CD4-positive, alpha-beta T cell treated with Interleukin-1 beta for 1 hour (primary cell): ENCODE measurements around the gene ITPR2.
"Not testable (repeated sequence)": the region's sequence is repeated elsewhere in the genome, so short reads cannot be mapped to it uniquely, and the experiment has no call there.

Experiments used
- DNase-seq, 2 donors: peaks; one replicate each; pipeline ENCODE4 v3.0.0-alpha.2; 2020 to 2022

ITPR2 gene

DNA sequence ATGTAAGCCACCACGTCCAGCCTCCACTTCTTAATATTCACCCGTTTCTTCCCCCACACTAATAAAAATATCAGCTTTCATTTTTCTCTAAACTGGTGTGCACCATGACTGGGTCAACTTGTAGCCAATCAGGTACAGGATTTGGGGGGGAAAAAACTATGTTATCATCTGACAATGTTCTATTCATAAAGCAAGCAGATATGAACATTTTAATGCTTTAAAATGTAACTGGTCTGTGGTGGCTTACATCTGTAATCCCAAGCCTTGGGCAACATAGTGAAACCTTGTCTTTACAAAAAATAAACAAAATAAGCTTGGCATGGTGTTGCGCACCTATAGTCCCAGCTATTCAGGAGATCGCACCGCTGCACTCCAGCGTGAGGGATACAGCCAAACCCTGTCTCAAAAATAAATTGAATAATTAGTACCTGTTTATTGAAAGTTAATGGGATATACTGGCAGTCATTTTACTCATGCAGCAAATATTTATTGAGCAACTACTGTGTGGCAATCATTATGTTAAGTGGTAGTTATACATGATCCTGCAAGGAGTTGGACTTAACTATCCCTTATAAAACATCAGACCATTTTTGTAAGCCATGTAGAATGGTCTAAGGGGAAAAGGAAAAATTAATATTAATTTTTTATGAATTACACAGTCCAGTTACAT, 15.3 kb upstream of the ITPR2 start:
- DNase-seq, result no peak

- DNase-seq, result no peak
Measured at GRCh38 chr12:26847431-26847830, 14.4 kb upstream of the ITPR2 start.

DNA sequence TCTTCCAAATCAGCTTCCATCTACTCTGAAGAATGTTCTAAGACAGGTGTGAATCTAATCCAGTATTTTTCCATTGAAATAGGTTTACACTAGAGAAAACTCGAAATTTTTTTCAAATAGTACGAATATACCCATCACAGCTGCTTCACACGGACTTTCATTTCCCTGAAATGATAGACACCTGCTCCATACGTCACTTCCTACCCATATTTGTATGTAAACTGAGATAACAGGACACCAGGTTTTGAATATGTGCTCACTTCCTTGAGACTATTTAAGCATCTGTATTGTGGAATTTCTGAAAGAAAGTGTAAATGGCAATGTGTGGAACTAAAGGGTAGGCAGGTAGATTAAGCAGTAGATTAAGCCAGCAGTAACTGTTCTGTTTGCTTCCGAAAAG, 13.4 kb upstream of the ITPR2 start:
- DNase-seq, result no peak

DNA sequence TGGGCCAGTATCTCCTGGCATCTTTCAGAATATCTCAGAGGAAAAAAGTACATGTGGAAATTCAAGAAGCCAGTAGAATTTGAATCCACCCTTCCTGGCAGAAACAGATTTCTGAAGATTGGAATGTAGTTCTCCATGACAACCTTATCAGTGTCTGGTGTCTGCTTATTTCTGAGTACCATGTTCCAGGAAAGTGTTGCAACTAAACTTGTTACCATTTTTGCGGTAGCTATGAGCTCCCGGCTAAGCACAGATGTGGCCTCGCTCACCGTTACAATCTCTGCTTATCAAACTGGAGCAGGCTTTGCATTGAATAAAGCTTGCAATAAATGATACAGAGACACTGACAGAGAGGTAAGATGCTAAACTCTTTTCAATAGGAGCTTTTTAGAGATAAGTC, 13.0 kb upstream of the ITPR2 start:
- no peak for DNase-seq

GRCh38 chr12:26845057-26845666, 12.2 kb upstream of the ITPR2 start:
- peak in 1 of 2 donors; percentile 24 for DNase-seq

- DNase-seq, result no peak
Measured at GRCh38 chr12:26843311-26843710, 10.3 kb upstream of the ITPR2 start.

- no peak for DNase-seq
Measured at GRCh38 chr12:26841085-26841484, 8.1 kb upstream of the ITPR2 start.

- DNase-seq, result no peak
Measured at GRCh38 chr12:26839512-26839911, 6.5 kb upstream of the ITPR2 start.

DNA sequence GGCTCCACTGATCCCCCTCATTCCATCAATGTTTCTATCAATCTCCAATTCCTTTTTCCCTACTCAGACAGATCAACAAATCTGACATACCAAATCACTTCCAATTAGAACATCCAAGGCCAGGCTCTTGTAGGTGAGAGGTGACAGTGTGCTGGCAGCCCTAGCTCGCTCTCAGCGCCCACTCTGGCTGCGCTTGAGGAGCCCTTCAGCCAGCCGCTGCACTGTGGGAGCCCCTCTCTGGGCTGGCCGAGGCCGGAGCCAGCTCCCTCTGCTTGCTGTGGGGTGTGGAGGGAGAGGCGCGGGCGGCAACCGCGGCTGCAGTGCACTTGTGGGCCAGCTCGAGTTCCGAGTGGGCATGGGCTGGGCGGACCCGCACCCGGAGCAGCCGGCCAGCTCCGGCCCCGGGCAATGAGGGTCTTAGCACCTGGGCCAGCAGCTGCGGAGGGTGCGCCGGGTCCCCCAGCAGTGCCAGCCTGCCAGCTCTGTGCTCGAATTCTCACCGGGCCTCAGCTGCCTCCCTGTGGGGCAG, 6.0 kb upstream of the ITPR2 start:
- DNase-seq, result no peak

- DNase-seq, result no peak
Measured at GRCh38 chr12:26836201-26836600, 3.2 kb upstream of the ITPR2 start.

- DNase-seq, result not testable (repeated sequence)
Measured at GRCh38 chr12:26834503-26835060, 1.6 kb upstream of the ITPR2 start.

DNA sequence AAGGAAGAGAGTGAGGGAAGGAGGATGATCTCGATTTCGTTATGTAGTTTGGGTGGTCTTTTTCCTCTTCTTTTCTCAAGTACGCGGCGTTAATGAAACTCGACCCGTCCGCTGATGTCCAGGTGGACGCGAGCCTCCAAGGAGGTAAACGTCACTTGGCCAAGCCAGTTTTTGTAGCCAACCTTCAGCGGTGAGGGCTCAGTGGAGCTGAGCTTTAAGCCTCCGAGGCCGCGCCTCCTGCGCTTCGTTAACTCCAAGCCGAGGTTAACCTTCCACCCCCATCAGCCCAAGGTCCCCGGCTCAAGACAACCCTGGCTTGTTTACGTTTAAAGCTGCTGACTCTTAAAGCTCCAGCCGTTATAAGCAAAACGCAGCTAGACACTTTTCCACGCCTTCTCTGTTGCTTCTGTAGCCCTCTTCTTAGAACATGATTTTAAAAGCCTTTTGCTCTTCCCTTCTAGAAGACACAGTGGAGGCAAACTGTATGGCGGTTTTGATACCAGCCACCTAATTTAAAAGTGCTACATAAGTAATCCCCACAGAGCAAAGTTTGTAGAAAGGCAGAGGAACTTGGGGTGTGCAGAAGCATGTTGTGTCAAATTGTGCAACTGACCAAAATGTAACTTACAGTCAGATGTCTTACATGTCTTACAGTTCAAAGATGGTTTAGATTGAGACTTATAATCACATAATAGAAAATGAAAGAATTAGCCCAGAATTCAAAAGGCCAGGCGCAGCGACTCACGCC, 923 bp upstream of the ITPR2 start:
- peak; percentile 29 to 39 for DNase-seq

DNA sequence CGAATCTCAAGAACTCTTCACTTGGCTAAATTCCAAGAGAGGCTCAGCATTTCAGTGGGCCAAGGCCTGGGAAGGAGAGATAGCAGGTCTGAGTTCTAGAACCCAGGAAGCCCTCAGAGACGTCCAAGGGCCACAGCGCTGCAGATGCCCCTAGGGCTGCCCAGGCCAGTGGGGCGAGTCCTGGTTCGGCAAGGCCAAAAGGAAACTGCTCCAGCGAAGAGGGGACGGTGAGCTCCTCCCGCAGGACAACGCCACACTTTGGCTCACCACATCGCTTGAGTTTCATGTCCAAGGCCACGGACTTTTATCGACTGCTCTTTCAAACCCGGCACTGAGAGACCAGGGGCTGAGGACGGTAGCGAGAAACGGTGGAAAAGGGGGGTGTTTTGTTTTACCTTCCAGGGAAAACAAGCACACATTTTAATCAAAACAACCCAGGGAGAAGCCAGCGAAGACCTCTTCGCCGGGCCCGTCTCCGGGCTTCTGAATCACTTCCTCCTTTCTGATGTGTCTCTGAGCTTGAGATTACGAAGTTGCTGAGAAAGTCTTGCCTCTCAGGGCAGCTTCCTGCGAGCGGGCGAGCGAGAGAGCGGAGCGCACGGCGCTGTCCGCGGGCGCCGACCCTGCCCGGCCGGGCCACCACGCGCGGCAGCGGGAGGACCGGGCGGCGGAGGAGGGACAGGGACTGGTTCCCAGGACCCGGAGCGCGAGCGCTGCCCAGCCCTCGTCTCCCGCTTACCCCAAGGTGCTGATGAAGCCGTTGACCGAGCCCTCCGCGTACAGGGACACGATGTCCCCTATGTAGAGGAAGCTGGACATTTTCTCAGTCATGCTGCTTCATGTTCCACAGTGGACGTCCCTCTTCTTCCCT, 808 bp downstream of the ITPR2 start:
- DNase-seq, result peak; percentile 63 to 71

- no peak for DNase-seq
Measured at GRCh38 chr12:26830783-26831551, 2.0 kb downstream of the ITPR2 start.

DNA sequence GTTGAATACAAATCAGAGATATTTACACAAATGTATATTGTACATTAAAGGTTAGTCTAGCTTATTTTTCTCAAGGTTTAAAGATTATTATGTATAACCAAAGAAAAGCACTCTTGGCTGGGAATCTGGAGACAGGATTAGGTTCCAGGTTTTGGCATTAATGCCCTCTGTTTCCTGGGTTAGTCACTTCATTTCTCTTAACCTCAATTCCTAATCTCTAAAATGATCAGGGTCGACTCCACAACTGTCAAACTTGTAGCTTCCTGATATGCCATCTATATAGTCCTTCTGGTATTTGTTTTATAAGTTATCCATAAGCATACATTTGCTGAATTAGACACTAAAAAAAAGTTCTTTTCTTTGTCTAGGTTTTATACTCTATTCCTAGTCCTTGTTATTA, 2.6 kb downstream of the ITPR2 start:
- no peak for DNase-seq

- no peak for DNase-seq
Measured at GRCh38 chr12:26828280-26829073, 4.5 kb downstream of the ITPR2 start.

DNA sequence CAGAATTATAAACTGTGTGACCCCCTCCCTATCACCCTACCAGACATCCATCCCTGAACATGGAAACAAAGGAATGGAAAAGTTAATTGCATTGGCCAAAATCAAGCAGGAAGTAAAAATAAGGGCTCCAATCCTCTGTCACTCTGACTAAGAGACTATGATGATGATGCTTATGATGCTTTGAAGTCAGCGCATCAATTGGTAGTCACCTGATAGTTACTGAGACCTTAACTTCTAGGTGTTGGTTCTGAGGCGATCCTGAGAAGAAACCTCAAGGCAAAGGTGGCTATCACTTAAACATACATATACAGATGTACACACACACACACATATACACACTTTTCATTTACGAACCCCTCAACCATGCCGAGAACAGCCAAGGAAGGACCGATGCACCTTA, 6.6 kb downstream of the ITPR2 start:
- no peak for DNase-seq

- no peak for DNase-seq
Measured at GRCh38 chr12:26825459-26826016, 7.5 kb downstream of the ITPR2 start.

DNA sequence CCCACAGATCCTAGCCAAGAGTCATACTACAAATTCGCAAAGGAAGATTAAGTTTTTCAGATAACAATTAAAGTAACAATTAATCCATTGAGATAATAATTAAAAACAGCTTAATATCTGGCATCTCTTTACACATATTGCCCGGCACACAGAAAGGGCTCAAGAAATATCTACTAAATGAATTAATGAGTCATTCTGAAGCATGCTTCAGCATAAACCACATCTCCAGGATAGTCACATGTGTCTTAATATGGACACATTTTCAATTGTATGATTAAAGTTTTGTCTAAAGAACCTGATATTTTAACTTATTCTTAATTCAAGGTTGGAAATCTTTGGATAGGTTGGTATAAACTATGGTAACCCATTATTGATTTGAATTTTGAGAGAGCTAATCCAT, 9.6 kb downstream of the ITPR2 start:
- DNase-seq, result no peak

- no peak for DNase-seq
Measured at GRCh38 chr12:26822026-26822425, 11.0 kb downstream of the ITPR2 start.
